H1 (cell line): ENCODE results near the gene BTF3L4. TPM values are rescaled to one million over a fixed set of nuclear protein-coding genes. Genes with fewer than 3 reads are reported as not detected.

ENCODE experiments used
- CTCF ChIA-PET: fragments of 300-600 bp; sonication (Branson Sonifier 250); formaldehyde crosslinking; loops from one replicate; lab custom pipeline; 2021; ENCODE audit not compliant: partially characterized antibody; lab: Charles Lee
- POLR2A ChIA-PET: fragments of 300-600 bp; sonication (Branson Sonifier 250); formaldehyde crosslinking; loops from one replicate; lab custom pipeline; 2021; ENCODE audit warnings: inconsistent platforms; ENCODE audit not compliant: partially characterized antibody; lab: Charles Lee
- DNase-seq, 2 experiments: peaks; one replicate each; pipeline versions ENCODE4 v3.0.0 to v3.0.0-alpha.2; 2010 to 2022; ENCODE audit warnings: low spot score in 2 of 2, low read depth in 1 of 2, mixed read lengths in 1 of 2
- FAIRE-seq: peaks from 2 replicates; lab custom pipeline; 2011; peaks lifted over from hg19 to GRCh38; lab: Jason Lieb, UNC
- H2AFZ ChIP-seq: 2 replicates; pipeline ENCODE4 v1.8.1; 2012; ENCODE audit warnings: low read length, inconsistent platforms
- H2AK5ac ChIP-seq: 2 replicates; pipeline ENCODE4 v1.6.1; 2013; ENCODE audit warnings: low read depth, low read length
- H2BK120ac ChIP-seq: replicated peaks from 2 replicates; pipeline ENCODE3; 2013; ENCODE audit warnings: low read depth, low read length, inconsistent platforms
- H2BK12ac ChIP-seq: 2 replicates; pipeline ENCODE4 v1.6.1; 2013; ENCODE audit warnings: low read depth, low read length
- H2BK15ac ChIP-seq: 2 replicates; pipeline ENCODE4 v1.6.1; 2013; ENCODE audit warnings: low read length
- H2BK20ac ChIP-seq: 2 replicates; pipeline ENCODE4 v1.6.1; 2013; ENCODE audit warnings: low read length
- H2BK5ac ChIP-seq: 2 replicates; pipeline ENCODE4 v1.6.1; 2013; ENCODE audit warnings: low read depth, low read length
- H3K14ac ChIP-seq: 2 replicates; pipeline ENCODE4 v1.6.1; 2013; ENCODE audit warnings: inconsistent platforms; ENCODE audit not compliant: insufficient read length
- H3K18ac ChIP-seq: 2 replicates; pipeline ENCODE4 v1.6.1; 2013; ENCODE audit warnings: low read length; ENCODE audit errors: extremely low read depth
- H3K23ac ChIP-seq: 2 replicates; pipeline ENCODE4 v1.6.1; 2013; ENCODE audit warnings: inconsistent platforms; ENCODE audit not compliant: insufficient read length
- H3K23me2 ChIP-seq: 2 replicates; pipeline ENCODE4 v1.6.1; 2013; ENCODE audit warnings: low read depth, low read length
- H3K27ac ChIP-seq: 2 replicates; pipeline ENCODE4 v1.6.1; 2011; ENCODE audit warnings: low read depth, low read length, inconsistent platforms
- H3K27me3 ChIP-seq, 4 experiments: replicated peaks in 1 of 4; 1 replicate in 1 of 4; 2 replicates in 3 of 4; pipeline versions ENCODE4 v1.6.1 to v1.8.1; 2011 to 2013; ENCODE audit warnings: low read length in 3 of 4, mild to moderate bottlenecking in 3 of 4, inconsistent platforms in 2 of 4, mixed read lengths in 2 of 4, moderate library complexity in 1 of 4; ENCODE audit not compliant: control insufficient read depth in 3 of 4, insufficient read depth in 3 of 4; ENCODE audit errors: extremely low read depth in 1 of 4
- H3K36me3 ChIP-seq, 4 experiments: 2 replicates each; pipeline versions ENCODE4 v1.6.1 to v1.8.1; 2011 to 2013; ENCODE audit warnings: mild to moderate bottlenecking in 4 of 4, low read length in 3 of 4, moderate library complexity in 2 of 4, control low read depth in 1 of 4, inconsistent platforms in 1 of 4; ENCODE audit not compliant: insufficient read depth in 4 of 4, control insufficient read depth in 2 of 4
- H3K4ac ChIP-seq: replicated peaks from 2 replicates; pipeline ENCODE3; 2013; ENCODE audit warnings: low read length, low read depth, mixed read lengths, inconsistent platforms; ENCODE audit not compliant: insufficient read length
- H3K4me1 ChIP-seq, 4 experiments: replicated peaks in 1 of 4; 1 replicate in 1 of 4; 2 replicates in 3 of 4; pipeline versions ENCODE4 v1.6.1 to v1.8.1; 2011 to 2013; ENCODE audit warnings: low read length in 3 of 4, inconsistent platforms in 2 of 4, mixed read lengths in 1 of 4; ENCODE audit not compliant: insufficient read depth in 4 of 4, control insufficient read depth in 3 of 4
- H3K4me2 ChIP-seq, 2 experiments: 2 replicates each; pipeline versions ENCODE4 v1.6.1 to v1.8.1; 2011 to 2013; ENCODE audit warnings: low read depth in 2 of 2, low read length in 2 of 2, control low read depth in 1 of 2, inconsistent platforms in 1 of 2, mild to moderate bottlenecking in 1 of 2; ENCODE audit not compliant: insufficient read depth in 1 of 2
- H3K4me3 ChIP-seq, 4 experiments: fragments of 200-600, 300-600 bp in 1 of 4; sonication (generic), shearing (Covaris generic), sonication (Bioruptor Twin) in 1 of 4; 2 replicates each; pipeline versions ENCODE4 v1.5.1 to v1.8.1; 2011 to 2016; ENCODE audit warnings: low read length in 4 of 4, low read depth in 3 of 4, control low read depth in 2 of 4, inconsistent platforms in 2 of 4, mild to moderate bottlenecking in 2 of 4, mixed read lengths in 1 of 4, moderate library complexity in 1 of 4; ENCODE audit not compliant: insufficient read depth in 2 of 4; ENCODE audit errors: extremely low read depth in 1 of 4
- H3K56ac ChIP-seq: replicated peaks from 2 replicates; pipeline ENCODE3; 2013; ENCODE audit warnings: low read depth, mild to moderate bottlenecking, mixed read lengths, low read length, inconsistent platforms; ENCODE audit not compliant: insufficient read length
- H3K79me1 ChIP-seq: 2 replicates; pipeline ENCODE4 v1.6.1; 2013; ENCODE audit warnings: low read depth, low read length, control low read depth
- H3K79me2 ChIP-seq, 2 experiments: 2 replicates each; pipeline versions ENCODE4 v1.6.1 to v1.8.1; 2012 to 2013; ENCODE audit warnings: low read length in 2 of 2, mild to moderate bottlenecking in 2 of 2, inconsistent platforms in 1 of 2; ENCODE audit not compliant: insufficient read depth in 2 of 2, control insufficient read depth in 1 of 2
- H3K9ac ChIP-seq, 4 experiments: replicated peaks in 1 of 4; 1 replicate in 1 of 4; 2 replicates in 3 of 4; pipeline versions ENCODE4 v1.6.1 to v1.8.1; 2011 to 2013; ENCODE audit warnings: low read depth in 3 of 4, low read length in 3 of 4, control low read depth in 2 of 4, mild to moderate bottlenecking in 2 of 4, moderate library complexity in 2 of 4, inconsistent platforms in 1 of 4; ENCODE audit errors: extremely low read depth in 1 of 4
- H3K9me3 ChIP-seq, 2 experiments: 2 replicates each; pipeline versions ENCODE4 v1.6.1 to v1.8.1; 2012 to 2013; ENCODE audit warnings: mild to moderate bottlenecking in 2 of 2, moderate library complexity in 2 of 2, control low read depth in 1 of 2, inconsistent platforms in 1 of 2, low read depth in 1 of 2, low read length in 1 of 2, mixed read lengths in 1 of 2; ENCODE audit not compliant: insufficient read depth in 2 of 2
- H4K20me1 ChIP-seq, 2 experiments: replicated peaks in 1 of 2; 2 replicates each; pipeline versions ENCODE3 to v1.8.1; 2011 to 2013; ENCODE audit warnings: inconsistent platforms in 2 of 2, low read length in 2 of 2, mild to moderate bottlenecking in 1 of 2; ENCODE audit not compliant: insufficient read depth in 2 of 2, control insufficient read depth in 1 of 2
- H4K5ac ChIP-seq: 2 replicates; pipeline ENCODE4 v1.6.1; 2013; ENCODE audit warnings: low read length, low read depth, mixed read lengths, inconsistent platforms; ENCODE audit not compliant: insufficient read length
- H4K8ac ChIP-seq: 2 replicates; pipeline ENCODE4 v1.8.0; 2013; ENCODE audit warnings: mild to moderate bottlenecking, moderate library complexity, low read length, inconsistent platforms; ENCODE audit not compliant: insufficient read depth; ENCODE audit errors: extremely low read depth
- H4K91ac ChIP-seq: replicated peaks from 2 replicates; pipeline ENCODE3; 2013; ENCODE audit warnings: low read length, mixed read lengths, inconsistent platforms; ENCODE audit not compliant: insufficient read length
- ASH2L ChIP-seq: fragments of 200-600, 300-600 bp; sonication (generic); IDR thresholded peaks from one replicate; pipeline ENCODE4 v1.7.1; 2017; ENCODE audit warnings: low read length
- CEBPB ChIP-seq: IDR thresholded peaks from 2 replicates; pipeline ENCODE4 v1.6.1; 2012; ENCODE audit warnings: low read depth, low read length
- GTF2F1 ChIP-seq: IDR thresholded peaks from 2 replicates; pipeline ENCODE4 v1.6.1; 2012; ENCODE audit warnings: low read depth, low read length, improper control_type of control experiment, borderline replicate concordance
- KDM5A ChIP-seq: fragments of 200-600 bp; IDR thresholded peaks from 2 replicates; pipeline ENCODE4 v1.7.1; 2012; ENCODE audit warnings: mild to moderate bottlenecking, low read length, inconsistent platforms, mixed read lengths
- RBBP5 ChIP-seq: IDR thresholded peaks from 2 replicates; pipeline ENCODE4 v1.7.1; 2012; ENCODE audit warnings: low read depth, mild to moderate bottlenecking, inconsistent platforms, low read length, moderate library complexity, borderline replicate concordance
- RNF2 ChIP-seq: fragments of 200-900, 300-1000 bp; sonication (generic); IDR thresholded peaks from 2 replicates; pipeline ENCODE4 v1.7.1; 2016; ENCODE audit warnings: borderline replicate concordance, low read depth, mild to moderate bottlenecking, antibody characterized with exemption, low read length; ENCODE audit not compliant: poor library complexity, severe bottlenecking; ENCODE audit errors: missing control alignments
- SAP30 ChIP-seq: fragments of 300-600 bp; sonication (generic); IDR thresholded peaks from 2 replicates; pipeline ENCODE4 v1.7.1; 2012; ENCODE audit warnings: low read length, moderate library complexity, mild to moderate bottlenecking, inconsistent platforms; ENCODE audit not compliant: insufficient read depth, insufficient replicate concordance
- SIRT6 ChIP-seq: IDR thresholded peaks from one replicate; pipeline ENCODE4 v1.7.1; 2012; ENCODE audit warnings: low read length, inconsistent platforms
- SP4 ChIP-seq: IDR thresholded peaks from 2 replicates; pipeline ENCODE4 v1.6.1; 2012; ENCODE audit warnings: low read length, inconsistent platforms
- YY1 ChIP-seq: IDR thresholded peaks from 2 replicates; pipeline ENCODE4 v1.6.1; 2011; ENCODE audit warnings: low read depth, mild to moderate bottlenecking, low read length
- WGBS, 2 experiments: shearing (Covaris generic) in 1 of 2; methylation state at CpG; one replicate each; pipeline versions ENCODE4 v1.1.6 to v1.1.7; 2013 to 2015; ENCODE audit warnings: low lambda C conversion rate in 2 of 2, mixed read lengths in 2 of 2, inconsistent platforms in 1 of 2, low coverage in 1 of 2, missing lambda C conversion rate in 1 of 2; ENCODE audit not compliant: insufficient replicate concordance in 2 of 2, insufficient coverage in 1 of 2, insufficient read length in 1 of 2; ENCODE audit errors: extremely low coverage in 1 of 2, missing lambda C conversion rate in 1 of 2; 5-methylcytosine and 5-hydroxymethylcytosine counted together
- polyA plus RNA-seq, 7 experiments: library from polyadenylated mRNA; depleted of rRNA in 3 of 7; stranded (reverse) in 5 of 7; unstranded in 2 of 7; fragments of >200 nt in 5 of 7; fragments of 200-250 nt in 2 of 7; gene quantifications; 1 replicate in 5 of 7; 2 replicates in 1 of 7; 4 replicates in 1 of 7; pipeline versions ENCODE4 v1.2.1 to v1.2.3, GENCODE V29; 2011 to 2013; ENCODE audit warnings: missing spikeins in 2 of 7, mixed read lengths in 2 of 7
- total RNA-seq: library from RNA; stranded (reverse); fragmentation: NEBNext Ultra II Directional; extraction: Animal tissue kit (Norgen Biotek cat#: 25700); gene quantifications from 2 replicates; pipeline ENCODE4 v1.2.1, GENCODE V29; 2021
- TF ChIP-seq, protein P1 (sequence below): IDR thresholded peaks from 2 replicates; pipeline ENCODE4 v1.6.1; 2012; ENCODE audit warnings: inconsistent platforms
- TF ChIP-seq, protein P2 (sequence below): IDR thresholded peaks from 2 replicates; pipeline ENCODE4 v1.6.1; 2012; ENCODE audit warnings: low read length, inconsistent platforms

BTF3L4 gene
- total and polyA plus RNA-seq, 2 of the 8 experiments (the other 6 are each of a cell fraction or from before 2014, with no cell fraction given): 76.1 to 98.3 TPM

DNA sequence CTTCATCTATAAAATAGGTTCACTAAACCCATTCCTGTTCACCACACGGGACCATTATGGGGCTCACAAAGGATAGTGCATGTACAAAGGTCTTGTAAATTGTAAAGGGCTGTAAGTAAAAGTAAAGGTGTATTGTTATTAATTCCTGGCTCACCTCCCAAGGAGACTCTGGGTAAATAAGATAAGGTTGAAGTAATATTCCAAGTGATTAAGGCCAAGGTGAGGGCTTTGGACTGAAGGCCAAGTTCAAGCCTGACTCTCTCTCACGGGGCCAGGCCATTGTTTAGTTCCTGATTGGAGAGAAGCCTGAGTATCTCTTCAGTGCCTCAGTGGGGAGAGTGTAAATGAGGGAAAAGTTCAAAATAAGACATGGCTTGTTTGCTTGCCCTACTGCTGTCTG lies 66.3 kb downstream of the BTF3L4 start:
- no peak overlapping the region for H2AFZ ChIP-seq
- H3K14ac ChIP-seq: no peak overlapping the region
- no peak overlapping the region for H2BK15ac ChIP-seq
- no peak overlapping the region for H3K4ac ChIP-seq
- H2BK12ac ChIP-seq: no peak overlapping the region
- no peak overlapping the region for H3K9ac ChIP-seq
- no peaks in the 10 kb centered on the region for H3K27me3 ChIP-seq
- H3K23me2 ChIP-seq: no peaks in the 10 kb centered on the region
- no peaks in the 10 kb centered on the region for H3K36me3 ChIP-seq
- no peak overlapping the region for H3K4me2 ChIP-seq
- H2BK20ac ChIP-seq: no peak overlapping the region
- DNase-seq (no peak), FAIRE-seq (no peak)
- ChIA-PET POLR2A (interaction anchor here (0.6 kb wide), 1 partner anchor 67 kb away, joined by 3 read pairs; no protein-coding TSS in a partner anchor), CTCF (interaction anchor here (0.7 to 1.5 kb wide), 3 partner anchors 172 to 226 kb away, joined by 3 read pairs; no protein-coding TSS in a partner anchor)
- no peak overlapping the region for H3K23ac ChIP-seq
- WGBS, 2 experiments: 77% methylated on average over 2 of the region's 2 CpGs; no CpG with 5 or more reads in 1 of the 2 experiments
- no peak overlapping the region for H2BK5ac ChIP-seq
- no peaks in the 10 kb centered on the region for H3K79me1 ChIP-seq
- no peaks in the 10 kb centered on the region for H3K79me2 ChIP-seq
- H3K18ac ChIP-seq: no peak overlapping the region
- H3K27ac ChIP-seq: no peak overlapping the region
- no peak overlapping the region for H3K56ac ChIP-seq
- H4K8ac ChIP-seq: no peak overlapping the region
- no peak overlapping the region for H4K91ac ChIP-seq
- H3K4me1 ChIP-seq: peaks cover 0 to 10% (median 5%) of the 10 kb centered on the region in 4 experiments; a peak in 3 of 7 replicates
- no peak overlapping the region for H2AK5ac ChIP-seq
- no peaks in the 10 kb centered on the region for H3K9me3 ChIP-seq
- H3K4me3 ChIP-seq: no peak overlapping the region
- no peak overlapping the region for H4K5ac ChIP-seq
- no peaks in the 10 kb centered on the region for H4K20me1 ChIP-seq
- no peak overlapping the region for H2BK120ac ChIP-seq
- TF ChIP-seq SIRT6: no peak
- no peak for TF ChIP-seq SP4
- TF ChIP-seq GTF2F1: no peak
- TF ChIP-seq KDM5A: no peak
- no peak for TF ChIP-seq YY1
- TF ChIP-seq ASH2L: no peak
- TF ChIP-seq RBBP5: no peak
- TF ChIP-seq SAP30: no peak
- no peak for TF ChIP-seq CEBPB
- TF ChIP-seq, protein P1, sequence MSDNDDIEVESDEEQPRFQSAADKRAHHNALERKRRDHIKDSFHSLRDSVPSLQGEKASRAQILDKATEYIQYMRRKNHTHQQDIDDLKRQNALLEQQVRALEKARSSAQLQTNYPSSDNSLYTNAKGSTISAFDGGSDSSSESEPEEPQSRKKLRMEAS: no peak
- TF ChIP-seq, protein P2, sequence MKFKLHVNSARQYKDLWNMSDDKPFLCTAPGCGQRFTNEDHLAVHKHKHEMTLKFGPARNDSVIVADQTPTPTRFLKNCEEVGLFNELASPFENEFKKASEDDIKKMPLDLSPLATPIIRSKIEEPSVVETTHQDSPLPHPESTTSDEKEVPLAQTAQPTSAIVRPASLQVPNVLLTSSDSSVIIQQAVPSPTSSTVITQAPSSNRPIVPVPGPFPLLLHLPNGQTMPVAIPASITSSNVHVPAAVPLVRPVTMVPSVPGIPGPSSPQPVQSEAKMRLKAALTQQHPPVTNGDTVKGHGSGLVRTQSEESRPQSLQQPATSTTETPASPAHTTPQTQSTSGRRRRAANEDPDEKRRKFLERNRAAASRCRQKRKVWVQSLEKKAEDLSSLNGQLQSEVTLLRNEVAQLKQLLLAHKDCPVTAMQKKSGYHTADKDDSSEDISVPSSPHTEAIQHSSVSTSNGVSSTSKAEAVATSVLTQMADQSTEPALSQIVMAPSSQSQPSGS: no peak
- no peak for TF ChIP-seq RNF2
